HG02981 (cell line): ENCODE measurements around the gene TMOD1.
"Not testable (repeated sequence)": the region's sequence is repeated elsewhere in the genome, so short reads cannot be mapped to it uniquely, and the experiment has no call there.

Source experiments
- ATAC-seq: cut with Tn5 transposase; IDR thresholded peaks from one replicate; pipeline ENCODE4 v1.9.1; 2021; ENCODE audit warnings: mild to moderate bottlenecking, moderate library complexity; ENCODE audit not compliant: unreplicated experiment

TMOD1 gene

DNA sequence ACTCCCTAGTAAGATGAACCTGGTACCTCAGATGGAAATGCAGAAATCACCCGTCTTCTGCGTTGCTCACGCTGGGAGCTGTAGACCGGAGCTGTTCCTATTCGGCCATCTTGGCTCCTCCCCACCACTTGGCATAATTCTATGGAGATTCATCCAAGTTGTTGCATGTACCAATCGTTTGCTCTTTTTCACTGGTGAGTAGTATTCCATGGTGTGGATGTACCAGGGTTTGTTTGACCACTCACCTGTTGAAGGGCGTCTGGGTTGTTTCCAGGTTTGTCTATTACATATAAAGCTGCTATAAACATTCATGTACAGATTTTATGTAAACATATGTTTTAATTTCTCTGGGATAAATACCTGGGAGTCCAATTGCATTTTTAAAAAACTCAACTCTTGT, 85.4 kb downstream of the TMOD1 start:
- ATAC-seq = not testable (repeated sequence)

DNA sequence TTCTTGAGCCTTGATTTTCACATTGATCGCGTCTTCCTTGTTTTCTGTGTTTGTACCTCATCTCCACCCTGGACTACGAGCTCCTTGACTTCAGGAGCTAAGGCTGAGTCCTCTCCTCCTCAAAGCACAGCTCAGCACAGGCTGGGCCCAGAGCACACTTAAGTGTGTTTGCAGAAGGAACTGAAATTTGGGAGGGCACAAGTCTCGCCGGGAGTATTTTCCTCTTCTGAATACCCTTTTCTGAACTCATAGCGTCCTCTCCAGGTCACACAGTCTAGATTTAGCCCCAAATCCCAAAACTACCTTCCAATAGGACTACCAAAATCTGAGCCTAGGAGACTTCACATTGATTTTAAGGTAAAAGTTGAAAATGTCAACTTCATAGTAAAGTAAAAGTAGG, 90.1 kb downstream of the TMOD1 start:
- ATAC-seq = no peak

DNA sequence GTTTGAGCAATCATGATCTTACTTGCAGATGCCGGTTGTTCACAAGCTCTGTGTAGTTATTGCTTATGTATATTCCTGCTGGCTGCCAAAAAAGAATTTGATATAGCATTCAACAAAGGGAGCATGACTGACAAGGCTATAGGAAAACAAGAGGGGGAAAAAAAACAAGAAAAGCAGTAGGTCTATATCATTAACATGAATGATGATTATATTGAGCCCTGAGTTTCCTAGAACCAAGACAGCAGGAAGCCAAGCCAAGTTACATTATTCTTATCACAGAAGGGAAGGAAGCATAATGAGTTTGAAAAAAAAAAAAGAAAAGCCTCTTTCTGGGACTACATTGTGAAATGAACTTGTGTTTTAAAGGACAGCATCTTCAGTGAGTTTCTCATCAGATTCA, 90.7 kb downstream of the TMOD1 start:
- no peak for ATAC-seq

DNA sequence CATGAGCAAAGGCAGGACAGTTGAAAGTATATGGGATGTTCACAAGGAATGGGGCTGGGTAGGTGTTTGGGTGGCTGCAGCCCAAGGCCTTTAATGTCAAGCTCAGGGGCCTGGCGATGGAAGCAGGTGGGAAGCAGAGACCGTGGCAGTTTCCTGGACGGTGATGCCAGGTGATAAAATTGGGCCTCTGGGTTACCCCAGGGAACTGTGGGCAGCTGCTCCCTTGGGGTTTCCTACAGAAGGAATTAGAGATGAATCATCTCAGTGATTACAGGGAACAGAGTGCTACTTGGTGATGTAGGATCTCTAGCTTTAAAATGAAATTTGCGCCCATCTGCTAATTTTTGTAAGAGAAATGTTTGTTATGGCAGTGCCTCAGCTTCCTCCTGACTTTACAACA, 92.5 kb downstream of the TMOD1 start:
- ATAC-seq = no peak

DNA sequence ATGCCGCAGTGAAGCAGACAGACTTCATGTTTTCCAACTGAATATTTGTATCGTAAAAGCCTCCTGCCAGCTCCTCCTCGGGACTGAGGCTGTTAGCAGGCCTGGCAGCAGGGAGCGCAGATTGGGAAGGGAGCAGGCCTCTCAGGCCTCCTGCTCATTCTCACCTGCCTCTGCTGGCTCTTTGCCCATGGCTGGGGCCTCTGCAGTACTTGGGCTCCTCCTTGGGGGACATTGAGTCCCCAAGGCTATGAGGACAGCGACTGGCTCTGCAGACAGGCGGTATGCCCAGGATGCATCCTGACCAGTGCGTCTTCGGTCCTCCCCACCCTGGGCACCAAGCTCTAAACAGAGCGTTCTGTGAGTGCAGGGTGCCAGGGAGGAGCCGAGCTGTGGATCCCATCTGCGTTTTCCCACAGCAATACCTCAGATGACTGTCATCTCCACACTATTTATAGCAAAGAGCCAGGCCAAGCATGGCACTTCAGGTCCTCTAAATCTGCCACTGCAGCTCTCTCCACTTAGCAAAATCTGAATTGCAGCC, 93.0 kb downstream of the TMOD1 start:
- ATAC-seq = no peak

DNA sequence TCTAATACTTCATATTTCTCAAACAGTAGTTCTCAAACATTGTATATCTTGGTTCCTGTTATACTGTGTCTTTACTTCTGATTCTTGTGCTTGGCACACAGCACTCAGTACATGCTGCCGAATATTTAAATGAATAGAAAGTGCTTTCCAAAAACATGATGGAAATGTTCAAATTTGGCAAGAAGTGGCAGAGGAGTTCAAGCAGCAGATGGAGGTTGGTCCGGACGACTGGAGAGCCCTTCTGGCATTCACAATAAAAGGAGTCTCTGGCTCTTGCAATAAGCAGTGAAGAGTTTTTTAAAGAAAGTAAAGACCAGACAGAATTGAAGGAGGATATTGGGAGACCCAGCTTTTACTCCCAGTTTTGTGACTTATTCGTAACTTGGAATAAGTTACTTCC, 95.4 kb downstream of the TMOD1 start:
- no peak for ATAC-seq

DNA sequence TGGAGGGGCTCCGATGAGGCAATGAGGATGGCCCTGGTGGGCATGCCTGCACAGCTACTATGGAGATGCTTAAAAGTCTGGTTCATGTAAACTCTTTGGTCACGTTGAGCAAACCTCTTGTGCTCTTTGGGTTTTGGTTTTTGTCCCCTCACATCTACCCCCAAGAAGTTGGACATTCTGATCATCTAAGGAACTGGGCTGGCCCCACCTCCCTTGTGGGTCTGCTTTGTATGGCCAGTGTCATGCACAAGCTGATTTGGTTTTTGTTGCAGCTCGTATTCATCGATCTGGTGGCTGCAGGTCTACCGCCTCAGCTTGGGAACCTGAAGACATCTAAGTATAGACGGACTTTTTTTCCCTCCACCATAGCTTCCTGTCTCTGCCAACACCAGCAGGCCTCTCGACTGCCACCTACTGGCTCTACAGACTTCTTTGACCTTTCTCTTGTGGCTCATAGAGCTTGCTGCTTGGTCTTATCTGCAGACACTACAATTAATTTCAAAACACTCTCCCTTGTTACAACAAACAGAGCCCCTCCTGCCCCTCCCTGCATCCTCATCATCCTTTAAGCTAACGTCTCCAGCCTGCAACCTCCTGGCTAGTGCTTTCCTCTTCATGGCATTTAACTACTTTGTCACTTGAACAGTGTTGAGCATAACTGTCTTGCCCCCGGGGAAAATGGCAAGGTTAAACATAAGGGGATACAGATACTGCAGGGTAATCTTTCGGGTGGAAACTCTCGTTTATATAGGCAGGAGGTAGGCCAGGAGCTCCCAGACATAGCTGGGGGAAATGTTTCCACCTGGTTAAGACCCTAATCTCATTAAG, 97.2 kb downstream of the TMOD1 start:
- peak; percentile 84 for ATAC-seq

DNA sequence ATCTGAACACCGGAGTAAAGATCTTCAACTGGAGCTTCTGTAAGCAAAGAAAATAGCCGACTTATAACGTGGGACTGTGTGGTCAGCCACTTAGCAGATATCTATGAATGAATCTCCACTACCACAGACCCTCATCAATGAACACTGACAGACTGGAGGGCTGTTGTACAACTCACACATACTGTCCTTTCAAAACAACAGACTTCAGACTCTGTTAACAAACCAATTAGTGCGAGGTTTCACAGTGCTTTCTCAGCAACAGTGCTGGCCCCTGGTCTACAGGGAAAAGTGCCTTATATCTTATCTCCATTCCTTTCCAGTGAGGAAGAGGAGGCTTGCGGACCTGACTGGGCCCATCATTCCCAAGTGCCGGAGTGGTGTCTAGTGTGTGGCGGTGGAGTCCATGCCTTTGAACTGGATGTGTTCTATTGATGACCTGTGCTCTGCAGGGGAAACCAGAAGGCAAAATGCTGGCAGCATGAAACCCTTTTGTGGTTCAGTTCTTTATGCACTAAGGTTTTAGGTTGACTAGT, 97.9 kb downstream of the TMOD1 start:
- no peak for ATAC-seq

DNA sequence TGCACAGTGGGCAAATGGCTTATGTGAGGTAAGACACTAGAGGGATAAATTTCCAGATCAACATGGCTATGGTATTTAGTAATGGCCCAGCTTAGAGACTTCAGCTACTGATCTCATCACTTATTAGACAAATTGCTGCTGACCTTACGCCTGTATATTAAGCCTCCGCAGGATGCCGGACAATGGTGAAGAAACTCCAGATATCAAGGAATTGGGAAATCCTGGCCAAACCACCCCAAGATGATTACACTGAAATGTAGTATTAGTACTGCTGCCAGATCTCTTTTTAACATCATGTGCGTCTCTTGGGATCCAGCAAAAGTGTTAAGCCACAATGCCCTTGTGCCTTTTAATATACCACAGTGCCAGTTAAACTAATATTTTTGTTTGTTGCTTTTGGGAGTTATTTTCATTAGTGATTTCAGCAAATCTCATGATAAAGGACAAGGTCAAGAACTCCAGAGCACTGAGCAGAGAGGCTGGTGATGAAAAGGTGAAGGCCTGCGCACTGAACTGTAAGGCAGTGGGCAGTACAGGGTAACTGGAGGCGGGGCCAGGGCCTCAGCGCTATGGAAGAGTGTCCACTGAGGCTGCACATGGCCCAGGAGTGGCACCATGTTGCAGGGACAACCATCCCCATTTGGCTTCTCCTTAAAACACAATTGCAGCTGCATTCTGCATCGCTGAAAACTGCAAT, 99.2 kb downstream of the TMOD1 start:
- ATAC-seq = no peak

DNA sequence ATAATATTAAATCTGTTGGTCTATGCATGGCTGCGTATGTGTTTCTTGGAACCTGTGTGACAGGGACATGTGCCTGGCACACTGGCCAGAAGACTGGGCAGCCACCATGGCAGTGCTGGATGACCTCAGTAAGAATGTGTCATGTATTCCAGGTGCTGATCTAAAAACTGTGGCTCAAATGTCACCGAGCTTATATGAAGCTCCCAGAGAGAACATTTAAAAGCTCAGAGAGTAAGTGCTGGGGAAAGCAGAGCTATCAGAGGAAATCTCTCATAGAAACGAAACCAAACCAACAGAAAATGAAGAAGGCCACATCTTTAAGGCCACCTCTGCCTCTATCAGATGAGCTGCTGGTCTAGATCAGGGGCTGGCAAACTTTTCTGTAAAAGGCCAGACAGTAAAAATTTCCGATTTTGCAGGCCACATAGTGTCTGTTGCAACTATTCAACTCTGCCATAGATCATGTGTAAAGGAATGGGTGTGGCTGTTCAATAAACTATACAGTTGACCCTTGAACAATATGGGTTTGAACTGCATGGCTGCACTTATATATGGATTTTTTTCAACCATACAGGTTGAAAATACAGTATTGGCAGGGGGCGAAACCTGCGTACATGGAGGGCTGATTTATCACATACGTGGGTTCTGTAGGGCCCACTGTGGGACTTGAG, 99.9 kb downstream of the TMOD1 start:
- ATAC-seq = no peak

DNA sequence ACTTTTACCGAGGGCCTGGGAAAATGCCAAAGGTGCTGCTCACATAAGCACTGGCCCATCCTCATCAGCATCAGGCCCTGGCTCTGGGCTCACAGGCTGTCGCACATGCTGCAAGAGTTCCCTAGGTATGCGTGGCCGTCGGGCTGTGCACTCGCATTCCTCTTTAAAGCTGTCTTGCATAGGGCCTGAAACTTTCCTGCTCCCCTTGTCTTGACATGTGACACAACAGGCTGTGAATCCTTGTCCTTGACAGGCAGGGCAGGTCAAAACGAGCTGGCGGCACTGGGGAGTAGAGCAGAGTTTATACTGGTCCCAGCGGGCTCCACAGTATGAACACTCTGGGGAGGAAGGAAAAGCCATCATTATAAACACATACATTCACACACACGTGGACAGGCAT, 101.0 kb downstream of the TMOD1 start:
- ATAC-seq = no peak

DNA sequence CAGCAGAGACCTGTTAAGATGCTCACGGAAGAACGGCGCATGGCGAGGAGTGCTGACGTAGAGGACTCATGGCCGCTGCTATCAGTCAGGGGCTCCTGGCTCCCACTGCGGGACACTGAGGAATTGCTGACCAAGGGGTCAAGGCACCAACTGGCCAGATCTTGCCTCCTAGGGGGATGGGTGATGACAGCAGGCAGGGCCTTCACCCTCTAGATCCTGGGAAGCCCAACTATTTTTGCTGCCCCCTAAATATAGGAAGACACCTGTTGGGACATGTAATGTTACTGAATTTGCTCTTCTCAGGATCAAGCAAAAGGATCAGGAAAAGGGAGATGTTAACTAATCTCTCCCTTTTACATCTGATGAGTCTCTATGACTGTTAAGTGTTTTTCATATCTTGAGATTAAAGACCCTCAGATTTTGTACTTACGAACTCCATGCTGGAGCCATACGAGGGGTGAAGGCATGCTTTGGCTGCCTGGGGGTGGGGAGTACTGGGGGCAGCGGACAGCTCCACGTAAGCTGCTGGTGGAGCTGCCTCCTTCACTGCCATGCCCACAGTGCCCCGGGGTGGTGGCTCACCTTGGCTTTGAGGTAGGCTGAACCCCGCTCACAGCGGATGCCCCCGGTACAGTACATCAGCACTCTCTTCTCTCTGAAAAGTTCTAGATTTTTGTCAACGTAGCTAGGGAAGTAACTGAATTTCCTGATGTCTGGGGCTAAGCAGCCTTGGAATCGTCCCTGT, 103.6 kb downstream of the TMOD1 start:
- ATAC-seq = no peak

DNA sequence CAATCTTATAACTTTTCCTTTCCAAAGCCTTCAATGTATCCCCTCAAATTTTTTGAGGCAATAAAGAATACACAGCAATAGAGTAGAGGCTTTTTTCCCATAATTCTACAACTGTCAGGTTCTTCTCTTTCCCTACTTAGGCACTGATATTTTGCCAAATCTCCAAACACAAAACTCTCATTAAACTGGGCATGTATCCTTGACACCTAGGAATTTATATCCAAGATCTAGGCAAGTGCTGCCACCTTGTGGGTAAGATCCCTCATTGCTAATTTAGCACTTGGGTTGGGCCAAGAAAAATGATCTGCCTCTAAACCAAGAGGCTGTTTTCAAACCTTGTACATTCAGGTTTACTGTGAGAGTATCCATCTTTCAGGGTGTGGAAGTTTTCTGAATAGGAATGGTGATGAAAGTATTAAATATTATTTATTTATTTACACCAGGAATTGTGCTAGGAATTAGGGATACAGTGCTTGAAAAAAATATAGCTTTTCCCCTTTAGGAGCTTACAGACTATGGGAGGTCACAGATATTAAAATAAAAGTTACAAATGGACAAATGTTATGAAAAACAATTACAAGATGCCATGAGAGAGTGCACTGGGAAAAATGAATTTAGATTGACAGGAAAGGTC, 114.1 kb downstream of the TMOD1 start:
- no peak for ATAC-seq

DNA sequence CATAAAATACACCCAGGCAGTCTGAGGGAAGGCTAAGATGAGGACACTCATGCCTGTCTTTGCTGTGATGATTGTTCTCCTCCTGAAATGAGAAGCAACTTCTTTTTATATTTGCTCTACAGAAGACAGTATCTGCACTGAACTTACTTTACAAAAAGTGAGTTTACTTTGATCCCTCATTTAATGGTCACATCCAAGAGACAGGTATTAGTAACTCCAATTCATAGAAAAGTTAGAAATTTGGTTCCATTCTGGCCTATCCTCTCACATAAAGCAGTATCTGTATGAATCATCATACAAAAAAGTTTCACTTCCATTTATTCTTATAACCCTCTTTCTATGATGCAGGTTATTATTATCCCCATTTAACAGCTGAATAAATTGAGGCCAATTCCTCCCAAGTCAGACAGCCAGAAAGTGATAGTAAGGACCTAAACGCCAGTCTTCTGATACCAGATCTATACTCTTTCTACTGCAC, 116.5 kb downstream of the TMOD1 start:
- no peak for ATAC-seq

DNA sequence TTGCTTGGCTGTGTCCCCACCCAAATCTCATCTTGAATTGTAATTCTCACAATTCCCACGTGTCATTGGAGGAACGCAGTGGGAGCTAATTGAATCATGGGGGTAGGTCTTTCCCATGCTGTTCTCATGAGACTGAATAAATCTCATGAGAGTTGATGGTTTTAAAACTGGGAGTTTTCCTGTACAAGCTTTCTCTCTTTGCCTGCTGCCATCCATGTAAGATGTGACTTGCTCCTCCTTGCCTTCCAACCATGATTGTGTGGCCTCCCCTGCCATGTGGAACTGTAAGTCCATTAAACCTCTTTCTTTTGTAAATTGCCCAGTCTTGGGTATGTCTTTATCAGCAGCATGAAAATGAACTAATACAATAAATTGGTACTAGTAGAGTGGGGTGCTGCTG, 118.6 kb downstream of the TMOD1 start:
- ATAC-seq = not testable (repeated sequence)

DNA sequence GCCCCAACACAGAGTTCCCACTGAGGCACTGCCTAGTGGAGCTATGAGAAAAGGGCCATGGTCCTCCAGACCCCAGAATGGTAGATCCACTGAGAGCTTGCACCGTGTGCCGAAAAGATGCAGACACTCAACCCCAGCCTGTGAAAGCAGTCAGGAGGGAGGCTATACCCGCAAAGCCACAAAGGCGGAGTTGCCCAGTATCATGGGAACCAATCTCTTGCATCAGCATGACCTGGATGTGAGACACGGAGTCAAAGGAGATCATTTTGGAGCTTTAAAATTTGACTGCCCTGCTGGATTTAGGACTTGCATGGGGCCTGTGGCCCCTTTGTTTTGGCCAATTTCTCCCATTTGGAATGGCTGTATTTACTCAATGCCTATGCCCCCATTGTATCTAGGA, 121.0 kb downstream of the TMOD1 start:
- ATAC-seq = not testable (repeated sequence)

DNA sequence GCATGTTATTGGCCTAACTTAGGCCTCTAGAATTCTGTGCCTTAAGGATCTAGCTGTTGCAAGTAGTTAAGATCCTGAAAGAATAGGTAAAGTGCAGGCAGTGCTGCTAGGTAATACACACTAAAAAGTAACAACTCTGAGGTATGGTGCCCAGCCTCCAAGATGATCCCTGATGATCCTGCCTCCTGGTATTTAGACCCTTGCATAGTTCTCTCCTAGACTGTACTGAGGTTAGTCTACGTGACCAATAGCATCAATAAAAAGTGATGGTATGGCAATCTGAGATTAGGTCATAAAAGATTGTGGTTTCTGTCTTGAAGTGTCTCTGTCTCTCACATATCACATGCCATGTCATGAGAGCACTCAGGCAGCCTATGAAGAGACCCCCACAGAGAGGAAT, 122.5 kb downstream of the TMOD1 start:
- ATAC-seq = no peak

DNA sequence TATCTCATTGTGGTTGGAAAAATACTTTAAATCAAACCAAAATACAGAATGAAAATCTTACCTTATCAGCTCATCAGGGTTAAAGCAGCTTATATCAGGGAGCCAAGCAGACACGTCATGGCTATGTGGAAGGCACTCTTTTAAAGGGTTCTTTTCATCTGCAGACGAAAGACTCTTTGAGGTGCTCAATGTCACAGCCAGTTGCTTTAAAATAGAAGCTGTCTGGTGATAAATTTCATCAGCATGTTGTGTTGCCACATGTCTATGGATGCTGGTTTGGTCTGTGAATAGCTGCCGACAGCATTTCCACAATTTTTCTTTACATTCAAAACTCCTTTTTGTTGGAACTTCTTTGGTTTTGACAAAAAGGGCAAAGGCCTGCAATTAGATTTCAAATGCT, 124.2 kb downstream of the TMOD1 start:
- ATAC-seq = no peak

DNA sequence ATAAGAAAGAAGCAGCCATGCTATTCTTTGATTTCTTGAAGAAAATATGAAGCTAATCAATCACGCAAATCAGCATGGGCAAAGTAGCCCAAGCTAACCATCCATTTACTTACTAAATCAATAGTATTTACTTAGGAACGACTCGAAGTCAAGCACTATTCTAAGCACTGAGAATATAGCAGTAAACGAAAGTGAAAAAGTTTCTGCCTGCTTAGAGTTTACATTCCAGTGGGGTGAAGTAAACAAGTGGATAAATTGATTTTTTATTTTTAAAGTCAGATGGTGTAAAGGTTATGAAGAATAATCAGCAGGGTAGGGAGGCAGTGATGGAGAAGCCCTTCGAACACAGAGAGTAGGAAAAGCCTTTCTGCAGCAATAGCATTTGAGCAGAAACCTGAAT, 126.2 kb downstream of the TMOD1 start:
- no peak for ATAC-seq

DNA sequence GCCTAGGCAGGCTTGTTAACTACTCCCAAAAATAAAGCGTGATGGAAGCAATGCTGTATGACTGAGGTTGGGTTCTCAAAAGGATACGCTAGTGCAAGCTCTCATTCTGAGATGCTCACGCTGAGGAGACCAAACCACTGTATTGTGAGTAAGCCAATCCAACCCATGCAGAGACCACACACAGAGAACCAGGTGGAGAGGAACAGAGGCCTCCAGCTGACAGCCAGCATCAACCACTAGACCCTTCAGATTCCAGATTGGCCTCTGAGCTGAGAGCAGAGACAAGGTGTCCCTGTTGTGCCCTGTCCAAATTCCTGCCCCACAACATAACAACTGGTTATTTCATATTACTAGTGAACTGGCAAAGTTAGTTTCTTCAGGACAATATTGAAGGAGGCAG, 127.2 kb downstream of the TMOD1 start:
- ATAC-seq = no peak
